Effector memory CD8-positive, alpha-beta T cell (primary cell): Measurements from ENCODE around the gene RIOK2.
"Not testable (repeated sequence)": the region's sequence is repeated elsewhere in the genome, so short reads cannot be mapped to it uniquely, and the experiment has no call there.

Source experiments
- ATAC-seq: fragments of 150-1000 bp; cut with Tn5 transposase; replicated peaks from 2 replicates; pipeline ENCODE4 v1.10.0; 2021; ENCODE audit warnings: mild to moderate bottlenecking, moderate library complexity
- DNase-seq, 3 experiments: peaks; one replicate each; pipeline ENCODE4 v3.0.0; 2021
- H3K27ac Mint-ChIP-seq, 2 donors: one replicate each; pipeline ENCODE4 v1.8.0; 2022; ENCODE audit warnings: mild to moderate bottlenecking in 2 of 2, mixed read lengths in 2 of 2, moderate library complexity in 2 of 2
- H3K27me3 Mint-ChIP-seq, 2 donors: one replicate each; pipeline ENCODE4 v1.8.0; 2022; ENCODE audit warnings: mixed read lengths in 2 of 2
- H3K36me3 Mint-ChIP-seq: one replicate; pipeline ENCODE4 v1.8.0; 2022; ENCODE audit warnings: mild to moderate bottlenecking, moderate library complexity, mixed read lengths; ENCODE audit not compliant: insufficient read depth
- H3K4me1 Mint-ChIP-seq, 2 donors: one replicate each; pipeline ENCODE4 v1.8.0; 2022; ENCODE audit warnings: low read depth in 2 of 2, mixed read lengths in 2 of 2
- H3K4me3 Mint-ChIP-seq, 2 donors: one replicate each; pipeline ENCODE4 v1.8.0; 2022; ENCODE audit warnings: mild to moderate bottlenecking in 2 of 2, mixed read lengths in 2 of 2, moderate library complexity in 2 of 2
- H3K9me3 Mint-ChIP-seq, 2 donors: one replicate each; pipeline ENCODE4 v1.8.0; 2022; ENCODE audit warnings: mixed read lengths in 2 of 2

RIOK2 gene

GRCh38 chr5:97163360-97163764, 19.7 kb downstream of the RIOK2 start:
- no peak for DNase-seq
- Mint-ChIP-seq H3K27me3 (no peaks in the 10 kb centered on the region), H3K36me3 (peaks cover 33% of the 10 kb centered on the region), H3K9me3 (peaks cover 0 to 4% of the 10 kb centered on the region in 2 donors), H3K27ac (no peak overlapping the region), H3K4me1 (peaks cover 0 to 4% of the 10 kb centered on the region in 2 donors), H3K4me3 (no peak overlapping the region)
- ATAC-seq, result peak; percentile 35

GRCh38 chr5:97162045-97162444, 21.0 kb downstream of the RIOK2 start:
- Mint-ChIP-seq H3K4me1 (no peaks in the 10 kb centered on the region), H3K27ac (no peak overlapping the region), H3K27me3 (no peaks in the 10 kb centered on the region), H3K9me3 (peaks cover 8 to 15% of the 10 kb centered on the region in 2 donors), H3K4me3 (no peak overlapping the region), H3K36me3 (peaks cover 24% of the 10 kb centered on the region)
- DNase-seq (peak; percentile 48 to 52 (median 49)), ATAC-seq (peak; percentile 58)

GRCh38 chr5:97157689-97158088, 25.4 kb downstream of the RIOK2 start:
- H3K27ac Mint-ChIP-seq, result no peak overlapping the region
- no peaks in the 10 kb centered on the region for H3K27me3 Mint-ChIP-seq
- peaks cover 7% of the 10 kb centered on the region for H3K36me3 Mint-ChIP-seq
- no peak for ATAC-seq
- peaks cover 8 to 22% of the 10 kb centered on the region in 2 donors for H3K9me3 Mint-ChIP-seq
- H3K4me3 Mint-ChIP-seq, result no peak overlapping the region
- no peaks in the 10 kb centered on the region for H3K4me1 Mint-ChIP-seq
- no peak for DNase-seq

- Mint-ChIP-seq H3K36me3 (no peaks in the 10 kb centered on the region), H3K4me1 (no peaks in the 10 kb centered on the region), H3K27ac (no peak overlapping the region), H3K4me3 (no peak overlapping the region), H3K27me3 (no peaks in the 10 kb centered on the region), H3K9me3 (peaks cover 0 to under 1% of the 10 kb centered on the region in 2 donors)
- DNase-seq, result no peak
- no peak for ATAC-seq
Measured at GRCh38 chr5:97151370-97151769, 31.7 kb downstream of the RIOK2 start.

GRCh38 chr5:97150401-97150800, 32.6 kb downstream of the RIOK2 start:
- Mint-ChIP-seq H3K4me3 (no peak overlapping the region), H3K27ac (no peak overlapping the region), H3K4me1 (no peaks in the 10 kb centered on the region), H3K36me3 (no peaks in the 10 kb centered on the region), H3K9me3 (no peaks in the 10 kb centered on the region), H3K27me3 (no peaks in the 10 kb centered on the region)
- no peak for ATAC-seq
- no peak for DNase-seq

- H3K27ac Mint-ChIP-seq, result no peak overlapping the region
- no peaks in the 10 kb centered on the region for H3K27me3 Mint-ChIP-seq
- H3K4me3 Mint-ChIP-seq, result no peak overlapping the region
- no peaks in the 10 kb centered on the region for H3K9me3 Mint-ChIP-seq
- no peaks in the 10 kb centered on the region for H3K4me1 Mint-ChIP-seq
- no peak for DNase-seq
- no peak for ATAC-seq
- H3K36me3 Mint-ChIP-seq, result no peaks in the 10 kb centered on the region
Measured at GRCh38 chr5:97149709-97150108, 33.3 kb downstream of the RIOK2 start.

- no peak for ATAC-seq
- no peaks in the 10 kb centered on the region for H3K4me1 Mint-ChIP-seq
- DNase-seq, result no peak
- no peak overlapping the region for H3K27ac Mint-ChIP-seq
- no peaks in the 10 kb centered on the region for H3K9me3 Mint-ChIP-seq
- no peaks in the 10 kb centered on the region for H3K27me3 Mint-ChIP-seq
- no peak overlapping the region for H3K4me3 Mint-ChIP-seq
- no peaks in the 10 kb centered on the region for H3K36me3 Mint-ChIP-seq
Measured at GRCh38 chr5:97148288-97148687, 34.8 kb downstream of the RIOK2 start.

- ATAC-seq (no peak), DNase-seq (no peak)
- Mint-ChIP-seq H3K9me3 (no peaks in the 10 kb centered on the region), H3K27me3 (peaks cover 26 to 32% of the 10 kb centered on the region in 2 donors), H3K4me3 (no peak overlapping the region), H3K27ac (no peak overlapping the region), H3K36me3 (no peaks in the 10 kb centered on the region), H3K4me1 (no peaks in the 10 kb centered on the region)
Measured at GRCh38 chr5:97143704-97144103, 39.3 kb downstream of the RIOK2 start.

- no peak within 1 kb of the TSS for H3K27ac Mint-ChIP-seq
- ATAC-seq (no peak), DNase-seq (no peak)
- H3K9me3 Mint-ChIP-seq, result no peaks in the 10 kb centered on the region
- peaks cover 30 to 32% of the 10 kb centered on the region in 2 donors for H3K27me3 Mint-ChIP-seq
- no peaks in the 10 kb centered on the region for H3K4me1 Mint-ChIP-seq
- no peak within 1 kb of the TSS for H3K4me3 Mint-ChIP-seq
- no peaks in the 10 kb centered on the region for H3K36me3 Mint-ChIP-seq
Measured at GRCh38 chr5:97142521-97143254, 40.4 kb downstream of the RIOK2 start, which contains the start of gene LIX1. Gene LIX1 (minus strand): TSS chr5:97142611. CDS start chr5:97142576, 35 bp downstream.

- Mint-ChIP-seq H3K4me3 (no peak overlapping the region), H3K27ac (no peak overlapping the region), H3K4me1 (no peaks in the 10 kb centered on the region), H3K9me3 (no peaks in the 10 kb centered on the region), H3K27me3 (peaks cover 30 to 32% of the 10 kb centered on the region in 2 donors), H3K36me3 (no peaks in the 10 kb centered on the region)
- DNase-seq (no peak), ATAC-seq (no peak)
Measured at GRCh38 chr5:97141539-97141938, 41.5 kb downstream of the RIOK2 start.

- Mint-ChIP-seq H3K27ac (no peak overlapping the region), H3K4me1 (no peaks in the 10 kb centered on the region), H3K27me3 (peaks cover 30 to 32% of the 10 kb centered on the region in 2 donors), H3K36me3 (no peaks in the 10 kb centered on the region), H3K4me3 (no peak overlapping the region), H3K9me3 (no peaks in the 10 kb centered on the region)
- ATAC-seq, result no peak
- DNase-seq, result no peak
Measured at GRCh38 chr5:97141031-97141430, 42.0 kb downstream of the RIOK2 start.

GRCh38 chr5:97140250-97140649, 42.8 kb downstream of the RIOK2 start:
- H3K36me3 Mint-ChIP-seq, H3K9me3 Mint-ChIP-seq, H3K4me3 Mint-ChIP-seq, H3K4me1 Mint-ChIP-seq, ATAC-seq, DNase-seq, H3K27ac Mint-ChIP-seq: not testable (repeated sequence)
- H3K27me3 Mint-ChIP-seq, result peaks cover 30 to 32% of the 10 kb centered on the region in 2 donors

- no peak overlapping the region for H3K27ac Mint-ChIP-seq
- peaks cover 27 to 33% of the 10 kb centered on the region in 2 donors for H3K27me3 Mint-ChIP-seq
- H3K9me3 Mint-ChIP-seq, result no peaks in the 10 kb centered on the region
- ATAC-seq, result no peak
- DNase-seq, result no peak
- H3K4me1 Mint-ChIP-seq, result no peaks in the 10 kb centered on the region
- H3K36me3 Mint-ChIP-seq, result no peaks in the 10 kb centered on the region
- H3K4me3 Mint-ChIP-seq, result no peak overlapping the region
Measured at GRCh38 chr5:97136475-97136874, 46.6 kb downstream of the RIOK2 start.

- no peak overlapping the region for H3K4me3 Mint-ChIP-seq
- no peaks in the 10 kb centered on the region for H3K9me3 Mint-ChIP-seq
- H3K27me3 Mint-ChIP-seq, result peaks cover 27 to 34% of the 10 kb centered on the region in 2 donors
- no peaks in the 10 kb centered on the region for H3K4me1 Mint-ChIP-seq
- DNase-seq (no peak), ATAC-seq (no peak)
- H3K27ac Mint-ChIP-seq, result no peak overlapping the region
- no peaks in the 10 kb centered on the region for H3K36me3 Mint-ChIP-seq
Measured at GRCh38 chr5:97135868-97136267, 47.2 kb downstream of the RIOK2 start.
